NCI-H524 treated with DMSO at 0.1 percent for 48 hours (cell line): ENCODE measurements around the gene CNFN.
A peak's percentile ranks its signal among the peaks of the same experiment; 100 is the strongest.

ENCODE experiments used
- DNase-seq: peaks from one replicate; lab custom pipeline; 2025; lab: John Stamatoyannopoulos, UW

The CNFN gene

DNA sequence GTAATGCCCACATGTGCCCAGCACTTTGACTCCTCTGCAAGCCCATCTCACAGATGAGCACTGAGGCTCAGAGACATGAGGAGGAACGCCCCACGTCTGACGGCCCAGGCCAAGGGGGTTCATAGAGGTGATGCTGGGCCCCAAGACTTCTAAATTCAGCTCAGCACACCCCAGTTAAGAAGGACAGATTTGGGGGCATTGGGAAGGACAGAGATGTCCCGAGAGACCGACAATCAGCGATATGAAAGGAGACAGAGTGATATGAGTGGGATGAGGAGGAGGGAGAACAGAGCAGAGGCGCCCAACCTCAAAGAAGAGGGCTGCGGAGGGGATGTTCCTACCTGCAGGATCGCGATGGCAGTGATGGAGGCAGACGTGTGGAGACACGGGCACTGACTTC lies at the start of gene CNFN:
CNFN (minus strand) TSS at position 399 of the 400 bp plus-strand sequence. CDS start 1,260 bp downstream, outside the sequence.
- DNase-seq = no peak

DNA sequence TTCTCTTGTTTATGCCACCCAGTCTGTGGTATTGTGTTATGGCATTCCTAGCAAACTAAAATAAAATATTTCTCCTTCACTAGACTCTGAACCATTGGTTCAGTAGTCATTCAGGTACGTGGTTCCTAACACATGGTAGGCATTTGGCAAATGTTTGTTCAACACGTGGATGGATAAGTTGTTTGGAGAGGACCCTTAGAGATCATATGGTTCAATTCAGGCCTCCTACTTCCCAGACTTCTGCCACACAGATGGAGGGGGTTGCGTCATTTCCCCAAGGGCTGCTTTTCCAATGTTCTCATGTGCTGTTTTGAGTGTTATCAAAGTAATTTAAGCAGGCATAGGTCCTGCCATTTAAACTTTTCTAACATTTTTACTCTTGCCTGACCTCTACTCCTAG lies 45.9 kb upstream of the CNFN start:
- peak; percentile 60 for DNase-seq

DNA sequence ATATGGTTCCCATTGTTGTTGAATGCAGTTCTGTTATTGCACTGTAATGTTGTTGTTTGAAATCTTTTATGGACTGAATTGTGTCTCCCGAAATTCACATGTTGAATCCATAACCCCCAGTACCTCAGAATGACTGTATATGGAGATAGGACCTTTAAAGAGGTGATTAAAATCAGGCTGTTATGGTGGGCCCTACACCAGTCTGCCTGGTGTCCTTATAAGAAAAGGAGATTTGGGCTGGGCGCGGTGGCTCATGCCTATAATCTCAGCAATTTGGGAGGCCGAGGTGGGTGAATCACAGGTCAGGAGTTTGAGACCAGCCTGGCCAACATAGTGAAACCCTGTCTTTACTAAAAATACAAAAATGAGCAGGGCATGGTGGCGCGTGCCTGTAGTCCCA lies 45.2 kb upstream of the CNFN start:
- DNase-seq = no peak

DNA sequence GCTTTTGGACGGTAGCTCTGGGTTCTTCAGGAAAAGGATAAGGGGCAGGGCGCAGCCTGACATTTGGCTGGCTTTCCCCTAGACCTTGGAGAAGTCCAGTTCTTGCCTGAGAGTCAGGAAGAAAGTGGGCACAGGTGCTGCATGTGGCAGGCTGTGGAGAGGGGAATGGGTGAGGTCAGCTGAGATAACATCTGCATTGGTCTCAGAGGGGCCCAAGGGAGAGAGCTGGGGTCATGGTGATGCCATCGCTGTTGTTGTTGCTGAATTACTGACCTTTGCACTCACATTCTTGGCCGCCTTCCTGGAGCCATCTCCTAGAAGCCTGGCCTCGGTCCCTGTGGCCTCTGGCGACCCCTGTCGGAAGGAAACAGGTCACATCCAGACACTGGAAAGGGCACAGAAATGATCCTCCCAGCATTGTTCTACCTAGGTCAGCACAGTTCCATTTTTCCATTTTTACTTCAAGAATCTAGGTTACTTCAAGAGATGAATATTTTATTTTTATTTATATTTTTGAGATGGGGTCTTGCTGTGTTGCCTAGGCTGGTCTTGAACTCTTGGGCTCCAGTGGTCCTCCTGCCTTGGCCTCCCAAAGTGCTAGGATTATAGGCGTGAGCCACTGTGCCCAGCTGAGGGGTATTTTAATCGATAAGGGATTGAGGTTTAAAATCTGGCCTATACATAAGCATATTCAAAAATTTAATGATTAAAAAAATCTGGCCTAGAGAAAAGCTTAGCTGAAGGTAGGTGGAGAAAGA lies 43.6 kb upstream of the CNFN start:
- DNase-seq = no peak

DNA sequence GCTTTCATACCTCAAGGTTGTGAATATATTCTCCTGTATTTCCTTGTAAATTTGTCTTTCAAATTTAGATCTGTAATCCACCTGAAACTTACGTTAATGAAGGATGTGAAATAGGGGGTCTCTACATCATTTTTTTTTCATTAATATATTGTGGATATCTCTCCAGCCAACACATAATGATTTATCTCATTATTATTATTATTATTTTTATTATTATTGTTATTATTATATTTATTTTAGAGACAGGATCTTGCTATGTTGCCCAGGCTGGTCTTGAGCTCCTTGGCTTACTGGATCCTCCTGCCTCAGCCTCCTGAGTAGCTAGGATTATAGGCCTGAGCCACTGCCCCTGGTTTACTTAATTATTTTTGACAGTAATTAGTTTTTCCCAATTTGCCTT lies 41.4 kb upstream of the CNFN start:
- DNase-seq = no peak

DNA sequence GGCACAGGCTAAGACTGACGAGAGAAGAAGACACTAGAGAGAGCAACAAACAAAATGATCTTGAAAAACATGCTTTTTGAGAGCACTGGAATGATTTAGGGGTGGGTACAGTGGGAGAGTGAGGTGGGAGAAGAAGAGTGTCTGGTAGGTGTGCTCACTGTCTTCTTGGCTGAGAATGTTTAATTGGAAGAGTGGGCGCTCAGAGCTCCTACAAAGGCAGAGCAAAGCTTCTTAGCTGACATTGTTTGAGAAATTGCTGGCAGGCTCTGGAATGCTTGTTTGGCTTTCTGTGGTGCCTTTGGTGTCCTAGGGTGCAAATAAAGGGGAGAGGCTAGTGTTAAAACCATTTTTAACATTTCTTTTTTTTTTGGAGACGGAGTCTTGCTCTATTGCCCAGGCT lies 38.6 kb upstream of the CNFN start:
- DNase-seq = no peak

- peak; percentile 16 for DNase-seq
These were observed 37.2 kb upstream of the CNFN start, which contains the start of gene LIPE for GRCh38 chr19:42427313-42427712. Gene LIPE, minus strand, starts transcription at chr19:42427388. Its CDS starts 239 bp downstream, at chr19:42427149.

DNA sequence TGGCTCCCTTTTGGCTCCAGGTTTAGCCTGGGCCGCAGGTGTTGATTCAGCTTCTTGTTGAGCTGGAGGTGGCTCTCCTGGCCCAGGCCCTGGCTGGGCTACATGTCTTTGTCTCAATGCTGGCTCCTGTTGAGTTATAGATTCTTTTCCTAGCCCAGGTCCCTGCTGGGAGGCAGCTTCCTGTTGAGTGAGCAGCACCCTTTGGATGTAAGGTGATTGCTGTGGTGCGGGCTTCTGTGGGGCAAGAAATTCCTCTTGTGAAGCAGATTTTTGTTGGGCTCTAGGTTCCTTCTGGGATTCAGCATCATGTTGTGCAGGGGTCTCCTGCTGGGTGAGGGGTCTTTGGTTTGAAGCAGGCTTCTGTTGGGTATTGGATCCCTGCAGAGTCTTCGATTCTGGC lies 36.5 kb upstream of the CNFN start:
- no peak for DNase-seq

DNA sequence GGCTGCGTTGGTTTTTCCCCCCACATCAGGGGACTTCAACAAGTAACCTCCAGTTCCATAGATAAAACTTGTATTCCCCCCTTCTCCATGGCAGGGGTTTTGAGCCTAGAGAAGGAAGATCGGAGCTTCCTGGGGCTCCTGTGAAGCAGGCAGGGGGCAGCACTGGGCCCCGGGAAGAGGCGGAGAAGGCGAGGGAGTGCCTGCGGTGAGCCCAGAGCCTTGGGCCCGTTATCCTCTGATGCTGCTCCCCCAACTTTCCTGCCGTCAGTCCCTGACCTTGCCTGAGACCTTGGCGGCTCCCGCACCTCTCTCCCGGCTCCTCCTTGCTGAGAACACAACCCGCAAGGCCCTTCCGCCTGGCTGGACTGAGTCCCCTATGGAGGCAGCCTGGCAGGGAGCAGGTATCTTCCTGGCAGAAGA lies 34.6 kb upstream of the CNFN start:
- no peak for DNase-seq

- no peak for DNase-seq
These were observed 34.2 kb upstream of the CNFN start for GRCh38 chr19:42424345-42424707.

- peak; percentile 74 for DNase-seq
These were observed 33.6 kb upstream of the CNFN start for GRCh38 chr19:42423462-42424344.

DNA sequence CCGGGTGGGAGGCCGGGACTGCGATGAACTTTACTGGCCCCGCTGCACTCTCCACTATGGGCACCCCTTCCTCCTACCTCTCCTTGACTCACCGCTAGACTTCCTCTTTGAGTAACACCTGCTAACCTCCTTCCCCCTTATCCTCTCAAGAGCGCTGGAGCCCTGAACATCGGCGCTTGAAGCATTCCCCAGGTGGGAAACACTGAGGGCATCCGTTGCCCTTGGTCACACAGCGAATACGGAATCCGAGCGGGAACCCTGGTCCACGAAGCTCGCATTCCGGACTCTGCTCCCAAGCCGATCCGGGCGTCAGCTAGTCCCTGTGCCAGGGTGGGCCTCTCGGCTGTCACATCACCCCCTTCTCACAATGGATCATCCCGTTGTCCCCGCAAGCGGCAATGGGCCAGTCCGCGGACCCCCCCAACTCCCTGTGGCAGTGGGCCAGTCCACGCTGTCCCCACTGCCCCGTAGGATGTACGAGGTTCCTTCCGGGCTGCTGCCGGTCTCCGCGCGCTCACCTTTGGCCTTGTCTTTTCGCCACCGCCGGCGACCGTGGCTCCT lies 32.9 kb upstream of the CNFN start:
- no peak for DNase-seq

DNA sequence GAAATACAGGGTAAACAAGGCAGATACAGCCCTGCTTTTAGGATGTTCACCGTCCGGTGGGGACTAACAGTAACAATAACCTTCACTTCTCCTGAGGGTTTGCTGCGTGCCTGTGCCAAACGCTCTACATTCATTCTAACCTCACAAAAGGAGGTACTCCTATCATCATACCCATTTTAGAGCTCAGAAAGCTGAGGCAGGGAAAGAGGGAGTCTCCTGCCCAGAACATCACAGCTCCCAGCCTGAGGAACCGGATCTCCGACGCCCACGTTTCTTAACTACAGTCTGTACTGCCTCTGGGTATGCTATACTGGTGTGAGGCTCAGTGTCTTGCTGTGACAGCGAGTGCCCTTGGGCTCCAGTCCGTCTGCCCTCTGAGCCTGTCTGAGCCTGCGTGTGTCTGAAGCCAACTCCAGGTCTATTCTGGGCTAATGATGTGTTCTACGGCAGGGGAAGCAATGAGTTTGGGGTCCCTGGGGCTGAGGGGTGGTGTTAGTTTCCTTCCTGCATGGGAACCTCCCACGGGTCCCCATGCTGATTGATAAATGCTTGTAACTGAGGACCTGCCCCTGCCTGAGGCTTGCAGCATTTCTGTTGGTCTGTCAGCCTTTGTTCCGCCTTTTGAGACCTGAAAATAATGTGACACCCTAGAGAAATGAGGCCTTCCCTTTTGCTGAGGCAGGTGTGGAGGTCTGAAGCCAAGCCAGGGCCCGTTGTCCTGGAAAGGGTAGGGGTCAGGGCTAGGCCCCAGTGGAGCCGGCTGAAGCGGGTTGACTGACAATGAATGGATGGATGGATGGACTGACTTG lies 32.2 kb upstream of the CNFN start:
- DNase-seq = no peak

- no peak for DNase-seq
These were observed 31.5 kb upstream of the CNFN start for GRCh38 chr19:42421591-42422031.

- DNase-seq = no peak
These were observed 31.0 kb upstream of the CNFN start for GRCh38 chr19:42421101-42421500.

GRCh38 chr19:42420055-42420544 lies 30.0 kb upstream of the CNFN start:
- DNase-seq = peak; percentile 35

GRCh38 chr19:42419309-42419708 lies 29.2 kb upstream of the CNFN start:
- no peak for DNase-seq

- no peak for DNase-seq
These were observed 22.6 kb upstream of the CNFN start for GRCh38 chr19:42412661-42413076.

- DNase-seq = no peak
These were observed 22.1 kb upstream of the CNFN start for GRCh38 chr19:42412227-42412626.

- DNase-seq = no peak
These were observed 21.6 kb upstream of the CNFN start for GRCh38 chr19:42411581-42412178.

GRCh38 chr19:42410371-42410770 lies 20.3 kb upstream of the CNFN start:
- no peak for DNase-seq
